Cerebellar cortex (tissue), 1 donor: ENCODE measurements around the gene NDUFA1.
"Not testable (repeated sequence)": the region's sequence is repeated elsewhere in the genome, so short reads cannot be mapped to it uniquely, and the experiment has no call there.

Experiments used
- DNase-seq: peaks from one replicate; pipeline ENCODE4 v3.0.0-alpha.2; 2015; ENCODE audit warnings: low spot score

The NDUFA1 gene

GRCh38 chrX:119900976-119901375, 29.3 kb downstream of the NDUFA1 start:
- DNase-seq, result no peak

GRCh38 chrX:119916310-119916709, 44.7 kb downstream of the NDUFA1 start:
- no peak for DNase-seq

GRCh38 chrX:119917877-119918276, 46.2 kb downstream of the NDUFA1 start:
- no peak for DNase-seq

- DNase-seq, result no peak
These were observed 48.4 kb downstream of the NDUFA1 start for GRCh38 chrX:119919835-119920585.

GRCh38 chrX:119922391-119922790, 50.8 kb downstream of the NDUFA1 start:
- DNase-seq, result not testable (repeated sequence)
